Measurements from ENCODE around the gene PDAP1. TPM values are rescaled to one million over a fixed set of nuclear protein-coding genes. Genes with fewer than 3 reads are reported as not detected.

Gene PDAP1
- total and polyA plus RNA-seq, 9 of the 15 experiments (the other 6 are each of a cell fraction or from before 2014, with no cell fraction given), result 10.2 to 315 (median 129) TPM

DNA sequence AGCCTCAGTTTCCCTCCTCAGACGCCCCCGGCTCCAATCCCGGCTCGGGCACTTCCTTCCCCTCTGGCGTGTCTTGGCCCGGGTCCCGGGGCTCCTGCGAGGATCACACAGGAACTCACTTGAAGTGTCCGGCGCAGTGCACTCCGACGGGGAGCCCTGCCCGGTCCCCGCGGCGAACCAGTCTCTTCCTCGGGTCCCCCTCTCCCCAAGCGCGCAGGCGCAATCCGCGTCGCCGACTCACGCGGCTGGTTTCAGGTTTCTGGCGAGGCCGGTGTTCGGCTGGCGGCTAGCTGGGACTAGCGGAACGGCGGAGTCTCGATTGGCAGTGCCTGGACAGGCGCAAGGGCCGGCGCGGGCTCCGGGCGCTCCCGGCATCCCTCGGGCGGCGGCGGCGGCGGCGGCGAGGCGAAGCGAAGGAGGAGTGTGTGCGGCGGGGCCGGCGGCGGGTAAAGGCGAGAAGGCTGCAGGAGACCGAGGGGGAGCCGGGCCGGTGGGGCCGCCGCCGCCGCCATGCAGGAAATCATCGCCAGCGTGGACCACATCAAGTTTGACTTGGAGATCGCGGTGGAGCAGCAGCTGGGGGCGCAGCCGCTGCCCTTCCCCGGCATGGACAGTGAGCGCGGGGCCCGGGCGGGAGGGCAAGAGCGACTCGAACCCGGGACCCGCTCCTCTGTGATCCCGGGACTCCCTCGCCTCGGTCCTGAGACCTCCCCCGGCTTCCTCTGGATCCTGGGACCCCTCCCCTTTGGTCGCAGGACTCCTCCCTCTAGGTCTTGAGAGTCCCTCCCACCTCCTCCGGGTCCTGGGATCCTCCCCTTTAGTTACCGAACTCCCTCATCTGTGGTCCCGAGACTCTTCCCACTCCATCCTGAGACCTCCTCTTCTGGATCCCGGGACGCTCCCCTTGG, 30.4 kb upstream of the PDAP1 start, which contains the start of the genes CPSF4 and PTCD1 (continued):
- no peak for TF ChIP-seq RBBP5 (IDR thresholded peaks at IDR 0.05; ENCODE audit: borderline replicate concordance, insufficient read depth, low read length, poor library complexity, severe bottlenecking)
- no peak for TF ChIP-seq ZC3H8 (IDR thresholded peaks at IDR 0.05)
- peak; percentile 67 to 94; a peak in 3 of 4 replicates for TF ChIP-seq MAZ (CRISPR knock-in tag; conservative IDR thresholded peaks at IDR 0.05 in 1 of 2, IDR thresholded peaks at IDR 0.05 in 1 of 2)
- peak; percentile 100 for TF ChIP-seq XRCC5 (IDR thresholded peaks at IDR 0.05; ENCODE audit: low read depth, low read length)
- no peak for TF ChIP-seq ETV1 (tag; conservative IDR thresholded peaks at IDR 0.05; ENCODE audit: low read depth)
- TF ChIP-seq ZNF384 (IDR thresholded peaks at IDR 0.05; ENCODE audit: low read depth, low read length), result 0 out of 2 replicates have a peak, but pooled peaks have one; percentile 28
- no peak for TF ChIP-seq ZBTB7A (IDR thresholded peaks at IDR 0.05; ENCODE audit: borderline replicate concordance, control insufficient read depth, low read depth, low read length)
- TF ChIP-seq ZNF165 (CRISPR knock-in tag; IDR thresholded peaks at IDR 0.05; ENCODE audit: borderline replicate concordance), result no peak
- TF ChIP-seq, protein P1, sequence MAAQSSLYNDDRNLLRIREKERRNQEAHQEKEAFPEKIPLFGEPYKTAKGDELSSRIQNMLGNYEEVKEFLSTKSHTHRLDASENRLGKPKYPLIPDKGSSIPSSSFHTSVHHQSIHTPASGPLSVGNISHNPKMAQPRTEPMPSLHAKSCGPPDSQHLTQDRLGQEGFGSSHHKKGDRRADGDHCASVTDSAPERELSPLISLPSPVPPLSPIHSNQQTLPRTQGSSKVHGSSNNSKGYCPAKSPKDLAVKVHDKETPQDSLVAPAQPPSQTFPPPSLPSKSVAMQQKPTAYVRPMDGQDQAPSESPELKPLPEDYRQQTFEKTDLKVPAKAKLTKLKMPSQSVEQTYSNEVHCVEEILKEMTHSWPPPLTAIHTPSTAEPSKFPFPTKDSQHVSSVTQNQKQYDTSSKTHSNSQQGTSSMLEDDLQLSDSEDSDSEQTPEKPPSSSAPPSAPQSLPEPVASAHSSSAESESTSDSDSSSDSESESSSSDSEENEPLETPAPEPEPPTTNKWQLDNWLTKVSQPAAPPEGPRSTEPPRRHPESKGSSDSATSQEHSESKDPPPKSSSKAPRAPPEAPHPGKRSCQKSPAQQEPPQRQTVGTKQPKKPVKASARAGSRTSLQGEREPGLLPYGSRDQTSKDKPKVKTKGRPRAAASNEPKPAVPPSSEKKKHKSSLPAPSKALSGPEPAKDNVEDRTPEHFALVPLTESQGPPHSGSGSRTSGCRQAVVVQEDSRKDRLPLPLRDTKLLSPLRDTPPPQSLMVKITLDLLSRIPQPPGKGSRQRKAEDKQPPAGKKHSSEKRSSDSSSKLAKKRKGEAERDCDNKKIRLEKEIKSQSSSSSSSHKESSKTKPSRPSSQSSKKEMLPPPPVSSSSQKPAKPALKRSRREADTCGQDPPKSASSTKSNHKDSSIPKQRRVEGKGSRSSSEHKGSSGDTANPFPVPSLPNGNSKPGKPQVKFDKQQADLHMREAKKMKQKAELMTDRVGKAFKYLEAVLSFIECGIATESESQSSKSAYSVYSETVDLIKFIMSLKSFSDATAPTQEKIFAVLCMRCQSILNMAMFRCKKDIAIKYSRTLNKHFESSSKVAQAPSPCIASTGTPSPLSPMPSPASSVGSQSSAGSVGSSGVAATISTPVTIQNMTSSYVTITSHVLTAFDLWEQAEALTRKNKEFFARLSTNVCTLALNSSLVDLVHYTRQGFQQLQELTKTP (IDR thresholded peaks at IDR 0.05; ENCODE audit: low read depth in 1 of 2, partially characterized antibody in 2 of 2), result no peak
- peak; percentile 41 for TF ChIP-seq FUS (optimal IDR thresholded peaks at IDR 0.05; ENCODE audit: low read depth, low read length)
- TF ChIP-seq ZZZ3 (IDR thresholded peaks at IDR 0.05), result no peak
- TF ChIP-seq, protein P2, sequence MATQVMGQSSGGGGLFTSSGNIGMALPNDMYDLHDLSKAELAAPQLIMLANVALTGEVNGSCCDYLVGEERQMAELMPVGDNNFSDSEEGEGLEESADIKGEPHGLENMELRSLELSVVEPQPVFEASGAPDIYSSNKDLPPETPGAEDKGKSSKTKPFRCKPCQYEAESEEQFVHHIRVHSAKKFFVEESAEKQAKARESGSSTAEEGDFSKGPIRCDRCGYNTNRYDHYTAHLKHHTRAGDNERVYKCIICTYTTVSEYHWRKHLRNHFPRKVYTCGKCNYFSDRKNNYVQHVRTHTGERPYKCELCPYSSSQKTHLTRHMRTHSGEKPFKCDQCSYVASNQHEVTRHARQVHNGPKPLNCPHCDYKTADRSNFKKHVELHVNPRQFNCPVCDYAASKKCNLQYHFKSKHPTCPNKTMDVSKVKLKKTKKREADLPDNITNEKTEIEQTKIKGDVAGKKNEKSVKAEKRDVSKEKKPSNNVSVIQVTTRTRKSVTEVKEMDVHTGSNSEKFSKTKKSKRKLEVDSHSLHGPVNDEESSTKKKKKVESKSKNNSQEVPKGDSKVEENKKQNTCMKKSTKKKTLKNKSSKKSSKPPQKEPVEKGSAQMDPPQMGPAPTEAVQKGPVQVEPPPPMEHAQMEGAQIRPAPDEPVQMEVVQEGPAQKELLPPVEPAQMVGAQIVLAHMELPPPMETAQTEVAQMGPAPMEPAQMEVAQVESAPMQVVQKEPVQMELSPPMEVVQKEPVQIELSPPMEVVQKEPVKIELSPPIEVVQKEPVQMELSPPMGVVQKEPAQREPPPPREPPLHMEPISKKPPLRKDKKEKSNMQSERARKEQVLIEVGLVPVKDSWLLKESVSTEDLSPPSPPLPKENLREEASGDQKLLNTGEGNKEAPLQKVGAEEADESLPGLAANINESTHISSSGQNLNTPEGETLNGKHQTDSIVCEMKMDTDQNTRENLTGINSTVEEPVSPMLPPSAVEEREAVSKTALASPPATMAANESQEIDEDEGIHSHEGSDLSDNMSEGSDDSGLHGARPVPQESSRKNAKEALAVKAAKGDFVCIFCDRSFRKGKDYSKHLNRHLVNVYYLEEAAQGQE (IDR thresholded peaks at IDR 0.05; ENCODE audit: borderline replicate concordance), result peak; percentile 99
- TF ChIP-seq, protein P2 (CRISPR knock-in tag; IDR thresholded peaks at IDR 0.05; ENCODE audit: low read depth), result peak; percentile 65; the same call in 1 of the 2 replicates
- TF ChIP-seq ZNF197 (CRISPR knock-in tag; IDR thresholded peaks at IDR 0.05; ENCODE audit: low read depth), result no peak

Data from K562 (cell line).